Endometrium (tissue), 2 donors: ENCODE results near the gene SLC23A1.
"Not testable (repeated sequence)": the region's sequence is repeated elsewhere in the genome, so short reads cannot be mapped to it uniquely, and the experiment has no call there.

ENCODE experiments used
- FAIRE-seq: peaks from 2 replicates; lab custom pipeline; 2012; peaks lifted over from hg19 to GRCh38; lab: Jason Lieb, UNC
- donor health status: control.
- donor health status: control.

The SLC23A1 gene

DNA sequence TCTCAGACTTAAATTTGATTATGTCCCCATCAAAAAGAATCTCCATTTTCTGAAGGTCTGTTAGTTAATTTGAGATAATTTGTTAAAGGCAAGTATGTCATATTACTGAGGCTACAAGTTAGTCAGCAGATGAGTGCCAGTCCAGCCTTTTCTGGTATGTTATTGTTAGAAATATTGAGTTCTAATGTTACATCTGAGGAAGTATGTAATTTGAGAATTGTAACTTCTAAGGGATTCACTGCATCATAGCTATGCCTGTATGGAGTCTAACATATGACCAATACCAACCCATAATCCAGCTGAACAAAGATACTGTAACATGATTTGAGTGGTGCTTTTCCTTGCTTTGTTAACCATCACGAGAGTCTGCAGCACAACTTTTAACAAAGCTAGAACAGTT lies 13.9 kb downstream of the SLC23A1 start:
- no peak for FAIRE-seq

DNA sequence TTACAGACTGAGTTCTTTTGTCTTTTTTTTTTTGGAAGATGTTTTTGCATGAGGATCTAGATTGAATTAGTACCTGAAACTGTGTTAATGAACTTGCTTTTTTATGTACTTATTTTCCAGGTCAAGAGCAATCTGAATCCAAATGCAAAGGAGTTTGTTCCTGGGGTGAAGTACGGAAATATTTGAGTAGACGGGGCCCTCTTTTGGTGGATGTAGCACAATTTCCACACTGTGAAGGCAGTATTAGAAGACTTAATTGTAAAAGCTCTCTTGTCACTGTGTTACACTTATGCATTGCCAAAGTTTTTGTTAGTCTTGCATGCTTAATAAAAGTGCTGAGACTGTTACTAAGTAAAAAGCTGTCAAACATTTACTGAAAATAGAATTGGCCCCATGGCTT lies 14.5 kb downstream of the SLC23A1 start:
- no peak for FAIRE-seq

DNA sequence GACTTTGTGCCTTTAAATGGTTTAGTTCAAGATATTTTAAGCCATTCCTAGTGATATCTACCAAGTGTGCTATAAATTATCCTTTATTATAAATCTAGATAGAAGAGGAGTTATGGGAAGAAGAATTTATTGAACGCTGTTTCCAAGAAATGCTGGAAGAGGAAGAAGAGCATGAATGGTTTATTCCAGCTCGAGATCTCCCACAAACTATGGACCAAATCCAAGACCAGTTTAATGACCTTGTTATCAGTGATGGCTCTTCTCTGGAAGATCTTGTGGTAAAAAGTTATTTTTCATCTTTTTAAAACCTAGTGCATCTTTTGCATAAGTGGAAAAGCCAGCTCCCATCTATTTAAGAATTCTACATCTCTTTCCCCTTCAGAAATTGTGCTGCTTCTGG lies 18.6 kb downstream of the SLC23A1 start:
- FAIRE-seq: no peak

DNA sequence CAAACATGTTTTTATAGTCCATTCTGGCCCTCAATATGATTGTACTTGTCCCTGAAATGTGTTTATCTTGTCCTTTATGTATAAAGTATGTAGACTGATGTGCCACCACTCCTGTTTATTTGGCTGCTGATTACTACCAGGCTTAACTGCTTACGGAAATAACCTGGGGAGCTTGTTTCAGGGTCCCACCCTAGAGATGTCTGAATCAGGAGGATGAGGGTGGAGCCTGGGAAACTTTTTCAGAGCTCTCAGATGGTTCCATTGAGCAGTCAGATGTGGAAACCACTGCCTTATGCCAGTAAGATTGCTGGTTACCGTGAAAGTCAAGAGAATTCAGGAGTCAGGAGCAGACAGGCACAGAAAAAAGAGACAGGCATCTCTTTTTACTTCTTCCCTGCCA lies 19.2 kb downstream of the SLC23A1 start:
- FAIRE-seq: no peak

DNA sequence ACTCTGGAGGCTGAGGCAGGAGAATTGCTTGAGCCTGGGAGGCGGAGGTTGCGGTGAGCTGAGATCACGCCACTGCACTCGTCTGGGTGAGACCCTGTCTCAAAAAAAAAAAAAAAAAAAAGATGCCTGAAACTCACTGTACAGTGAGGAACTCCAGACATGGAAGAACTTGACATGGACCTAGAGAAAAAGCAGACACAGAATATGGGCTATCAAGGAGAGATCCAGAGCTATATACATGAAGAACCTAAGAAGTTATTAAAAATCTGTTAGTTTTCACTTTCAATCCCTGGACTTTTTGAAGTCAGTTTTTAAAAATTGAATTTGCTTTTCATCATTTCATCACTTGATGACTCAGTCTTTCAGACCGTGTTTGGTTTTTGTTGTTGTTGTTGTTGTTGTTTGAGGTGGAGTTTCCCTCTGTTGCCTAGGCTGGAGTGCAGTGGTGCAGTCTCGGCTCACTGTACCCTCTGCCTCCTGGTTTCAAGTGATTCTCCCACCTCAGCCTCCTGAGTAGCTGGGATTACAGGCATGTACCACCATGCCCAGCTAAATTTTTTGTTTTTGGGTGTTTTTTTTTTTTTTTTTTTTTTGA lies 21.2 kb downstream of the SLC23A1 start:
- no peak for FAIRE-seq

DNA sequence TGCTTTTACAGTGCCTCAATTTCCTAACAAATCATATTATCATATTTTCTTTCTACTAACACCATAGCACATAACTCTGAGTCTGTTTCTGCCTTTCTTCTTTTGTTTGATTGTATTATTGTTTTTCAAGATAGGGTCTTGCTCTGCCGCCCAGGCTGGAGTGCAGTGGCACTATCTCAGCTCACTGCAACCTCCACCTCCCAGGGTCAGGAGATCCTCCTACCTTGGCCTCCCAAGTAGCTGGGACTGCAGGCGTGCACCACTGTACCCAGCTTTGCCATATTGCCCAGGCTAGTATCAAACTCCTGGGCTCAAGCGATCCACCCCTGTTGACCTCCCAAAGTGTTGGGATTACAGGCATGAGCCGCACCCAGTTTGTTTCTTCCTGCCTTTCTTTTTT lies 22.7 kb downstream of the SLC23A1 start:
- FAIRE-seq: no peak

DNA sequence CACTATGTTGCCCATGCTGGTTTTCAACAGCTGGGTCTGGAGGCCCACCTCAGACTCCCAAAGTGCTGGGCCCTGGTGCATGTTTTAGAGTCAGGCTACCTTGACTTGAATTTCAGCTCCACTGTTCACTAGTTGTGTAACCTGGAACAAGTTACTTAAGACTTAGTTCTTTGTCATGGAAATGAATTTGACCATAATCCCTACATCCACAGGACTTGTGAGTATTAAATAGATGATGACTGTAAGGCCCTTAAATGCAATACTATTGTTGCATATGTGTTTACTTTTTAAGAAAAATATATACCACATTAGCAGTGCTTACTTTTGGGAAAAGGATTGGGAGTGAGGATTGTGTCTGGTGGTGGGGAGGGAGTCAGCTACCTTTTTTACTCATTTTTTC lies 25.0 kb downstream of the SLC23A1 start:
- no peak for FAIRE-seq

DNA sequence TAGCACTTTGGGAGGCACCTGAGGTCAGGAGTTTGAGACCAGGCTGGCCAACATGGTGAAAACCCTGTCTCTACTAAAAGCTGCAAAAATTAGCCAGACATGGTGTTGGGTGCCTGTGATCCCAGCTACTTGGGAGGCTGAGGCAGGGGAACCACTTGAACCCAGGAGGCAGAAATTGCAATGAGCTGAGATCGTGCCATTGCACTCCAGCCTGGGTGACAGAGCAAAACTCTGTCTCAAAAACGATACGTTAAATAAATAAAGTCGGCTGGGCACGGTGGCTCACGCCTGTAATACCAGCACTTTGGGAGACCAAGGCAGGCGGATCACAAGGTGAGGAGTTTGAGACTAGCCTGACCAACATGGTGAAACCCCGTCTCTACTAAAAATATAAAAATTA lies 27.2 kb downstream of the SLC23A1 start:
- not testable (repeated sequence) for FAIRE-seq

DNA sequence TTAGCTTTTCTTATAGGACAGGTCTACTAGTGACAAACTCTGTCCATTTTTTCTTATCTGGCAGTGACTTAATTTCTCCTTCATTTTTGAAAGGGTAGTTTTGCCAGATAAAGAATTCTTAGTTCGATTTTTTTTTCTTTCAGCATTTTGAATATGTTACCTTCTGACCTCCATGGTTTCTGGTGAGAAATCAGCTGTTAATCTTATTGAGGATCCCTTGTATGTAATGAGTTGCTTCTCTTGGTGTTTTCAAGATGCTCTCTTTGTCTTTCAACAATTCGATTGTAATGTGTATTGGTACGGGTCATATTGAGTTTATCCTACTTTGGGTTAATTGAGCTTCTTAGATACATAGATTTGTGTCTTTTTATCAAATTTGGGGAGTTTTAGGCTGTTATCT lies 28.9 kb downstream of the SLC23A1 start:
- no peak for FAIRE-seq

DNA sequence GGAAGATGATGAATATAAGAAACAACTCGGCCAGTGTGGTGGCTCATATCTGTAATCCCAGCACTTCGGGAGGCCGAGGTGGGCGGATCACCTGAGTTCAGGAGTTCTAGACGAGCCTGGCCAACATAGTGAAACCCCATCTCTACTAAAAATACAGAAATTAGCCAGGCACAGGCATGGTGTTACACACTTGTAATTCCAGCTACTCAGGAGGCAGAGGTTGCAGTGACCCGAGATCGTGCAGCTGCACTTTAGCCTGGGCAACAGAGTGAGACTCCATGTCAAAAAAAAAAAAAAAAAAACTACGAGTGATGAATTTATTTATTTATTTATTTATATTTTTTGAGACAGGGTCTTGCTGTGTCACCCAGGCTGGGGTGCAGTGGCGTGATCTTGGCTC lies 35.2 kb downstream of the SLC23A1 start:
- FAIRE-seq: not testable (repeated sequence)

DNA sequence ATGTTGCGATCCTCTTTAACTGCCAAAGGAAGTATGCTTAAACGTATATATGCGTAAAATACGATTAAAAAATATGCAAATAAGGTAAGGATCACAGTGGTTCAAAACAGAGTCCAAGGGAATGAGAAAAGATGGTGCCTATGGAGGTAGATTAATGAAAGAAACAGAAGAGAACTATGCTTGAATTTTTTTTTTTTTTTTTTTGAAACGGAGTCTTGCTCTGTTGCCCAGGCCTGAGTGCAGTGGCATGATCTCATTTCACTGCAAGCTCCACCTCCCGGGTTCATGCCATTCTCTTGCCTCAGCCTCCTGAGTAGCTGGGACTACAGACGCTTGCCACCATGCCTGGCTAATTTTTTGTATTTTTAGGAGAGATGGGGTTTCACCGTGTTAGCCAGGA lies 37.7 kb downstream of the SLC23A1 start:
- not testable (repeated sequence) for FAIRE-seq

DNA sequence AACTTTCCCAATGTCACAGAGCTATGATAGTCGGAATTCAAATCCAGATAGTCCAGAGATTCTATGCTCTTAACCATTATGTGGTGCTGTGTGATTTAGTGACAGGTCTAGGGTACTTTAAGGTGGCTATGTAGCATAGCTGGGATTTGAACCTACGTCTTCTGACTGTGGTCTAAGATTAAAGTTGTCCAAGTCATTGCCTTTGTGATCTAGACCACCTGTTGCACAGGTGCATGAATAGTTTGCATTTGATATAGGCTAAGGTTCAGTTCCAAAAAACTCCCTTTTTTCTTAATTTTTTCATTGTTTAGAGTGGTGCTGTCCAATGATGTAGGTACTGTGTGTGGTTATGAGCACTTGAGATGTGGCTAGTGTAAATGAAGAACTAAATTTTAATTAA lies 38.9 kb downstream of the SLC23A1 start:
- FAIRE-seq: no peak

DNA sequence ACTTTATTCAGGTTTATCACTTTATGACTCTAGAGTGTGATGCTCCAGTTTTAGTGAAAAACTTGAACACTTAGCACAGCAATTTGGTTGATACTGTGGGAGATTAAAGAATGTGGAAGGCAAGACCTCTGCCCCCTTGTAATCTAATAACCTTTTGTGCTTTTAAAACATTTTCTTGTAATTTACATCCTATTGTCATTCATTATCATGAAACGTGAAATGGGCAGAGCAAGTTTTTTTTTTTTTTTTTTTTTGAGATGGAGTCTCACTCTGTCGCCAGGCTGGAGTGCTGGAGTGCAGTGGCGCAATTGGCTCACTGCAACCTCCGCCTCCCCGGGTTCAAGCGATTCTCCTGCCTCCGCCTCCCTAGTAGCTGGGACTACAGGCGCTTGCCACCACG lies 39.6 kb downstream of the SLC23A1 start:
- FAIRE-seq: no peak

DNA sequence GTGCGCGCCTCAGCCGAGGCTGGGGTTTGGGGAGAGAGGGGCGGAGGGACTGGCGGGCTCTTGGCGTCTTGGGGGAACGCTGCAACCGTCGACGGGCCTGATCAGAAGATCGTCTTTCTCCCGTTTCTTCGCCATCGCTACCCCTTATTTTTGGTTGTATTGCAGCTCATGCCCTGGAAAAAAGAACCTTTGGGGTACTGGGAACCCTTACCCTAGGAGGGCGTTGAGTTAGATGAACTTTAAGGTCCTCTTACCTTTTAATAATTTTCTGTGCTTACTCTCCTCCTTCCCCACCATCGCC lies 40.7 kb downstream of the SLC23A1 start:
- FAIRE-seq: no peak

DNA sequence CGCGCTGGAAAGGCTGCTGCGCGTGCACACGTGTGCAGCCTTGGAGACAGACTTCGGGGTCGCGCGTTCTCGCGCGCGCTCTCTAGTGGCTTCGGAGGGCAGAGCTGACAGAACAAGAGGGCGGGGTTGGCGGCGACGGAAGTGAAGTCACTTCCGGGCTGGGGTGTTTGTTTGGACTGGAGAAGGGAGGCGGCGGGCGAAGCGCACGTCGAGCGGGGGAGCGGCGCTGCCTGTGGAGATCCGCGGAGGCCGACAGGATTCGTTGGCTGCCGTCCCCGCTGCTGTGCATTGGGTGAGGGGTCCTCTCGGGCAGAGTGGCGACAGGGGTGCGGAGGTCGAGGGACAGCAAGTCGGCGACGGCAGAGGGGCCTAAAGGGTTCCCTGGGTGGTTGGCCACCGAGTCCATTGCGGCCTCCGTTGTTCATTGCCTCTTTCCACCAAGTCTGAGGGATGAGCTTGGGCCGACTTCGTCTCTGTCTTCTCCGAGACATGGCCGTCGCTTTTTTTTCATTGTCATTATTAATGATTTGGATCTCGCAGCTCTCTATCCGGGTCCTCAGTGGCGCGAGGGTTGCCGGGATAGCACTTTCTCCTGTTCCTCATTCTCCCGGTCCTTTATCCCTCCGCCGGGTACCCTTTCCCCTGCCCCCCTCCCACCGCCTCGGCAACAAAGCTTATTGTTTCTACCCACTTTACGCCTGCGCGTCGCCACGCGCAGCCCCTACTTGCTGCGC lies 41.2 kb downstream of the SLC23A1 start, which contains the start of gene PAIP2:
Gene PAIP2 (plus strand): TSS at position 166 of the 734 bp plus-strand sequence. CDS start 21,931 bp downstream, outside the sequence.
- FAIRE-seq: peak; percentile 94

DNA sequence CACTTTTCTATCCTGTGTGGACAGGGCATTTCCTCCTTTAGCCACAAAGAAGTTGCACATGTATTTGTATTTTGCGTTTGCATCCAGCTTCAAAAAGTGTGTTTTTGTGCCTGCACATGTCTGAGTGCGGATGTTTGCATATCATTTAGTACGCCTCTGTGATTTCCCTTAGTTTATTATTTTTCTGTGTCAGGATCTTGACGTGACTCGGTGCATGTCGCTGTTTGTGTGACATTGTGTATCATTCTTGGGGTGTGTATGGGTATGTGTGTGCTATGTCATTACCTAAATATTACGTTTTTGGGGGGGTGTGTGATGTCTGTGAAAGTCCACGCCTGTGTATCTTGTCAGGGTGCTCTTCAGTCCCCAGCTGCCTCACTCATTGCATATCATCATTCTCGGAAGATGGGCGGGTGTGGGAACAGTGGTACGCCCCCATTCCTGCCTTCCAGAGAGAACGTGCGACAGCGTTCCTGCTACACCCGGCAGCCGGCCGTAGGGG lies 41.9 kb downstream of the SLC23A1 start:
- FAIRE-seq: no peak

DNA sequence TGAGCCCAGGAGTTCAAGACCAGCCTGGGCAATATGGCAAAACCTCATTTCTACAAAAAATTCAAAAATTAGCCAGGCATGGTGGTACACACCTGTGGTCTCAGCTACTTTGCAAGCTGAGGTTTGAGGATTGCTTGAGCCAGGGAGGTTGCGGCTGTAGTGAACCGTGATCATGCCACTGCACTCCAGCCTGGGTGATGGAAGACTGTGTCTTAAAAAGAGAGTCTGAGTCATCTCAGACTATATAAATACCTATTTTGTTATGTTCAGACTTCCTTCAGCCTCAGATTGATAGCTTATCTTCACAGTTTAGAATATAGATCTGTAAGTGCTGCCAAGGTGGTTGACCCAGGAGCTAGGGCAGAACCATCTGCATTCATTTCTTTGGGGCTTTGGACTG lies 43.0 kb downstream of the SLC23A1 start:
- FAIRE-seq: no peak

DNA sequence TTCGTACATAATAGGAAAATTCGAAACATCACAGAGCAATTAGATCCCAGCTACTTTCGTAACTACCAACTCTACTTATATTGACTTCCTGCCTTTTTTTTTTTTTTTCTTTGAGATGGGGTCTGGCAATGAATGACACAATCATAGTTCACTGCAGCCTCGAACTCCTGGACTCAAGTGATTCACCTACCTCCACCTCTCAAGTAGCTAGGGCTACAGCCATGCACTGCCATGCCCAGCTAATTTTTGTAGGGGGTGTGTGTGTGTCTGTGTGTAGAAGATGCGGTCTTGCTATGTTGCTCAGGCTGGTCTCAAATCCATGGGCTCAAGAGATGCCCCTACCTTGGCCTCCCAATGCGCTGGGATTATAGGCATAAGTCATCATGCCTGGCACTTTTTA lies 47.3 kb downstream of the SLC23A1 start:
- no peak for FAIRE-seq
